Measurements from ENCODE around the gene RC3H1. TPM values are rescaled to one million over a fixed set of nuclear protein-coding genes. Genes with fewer than 3 reads are reported as not detected.

Gene RC3H1
- total RNA-seq, 4 donors from 2014 or later, result 35.7 to 43.8 (median 39.3) TPM

DNA sequence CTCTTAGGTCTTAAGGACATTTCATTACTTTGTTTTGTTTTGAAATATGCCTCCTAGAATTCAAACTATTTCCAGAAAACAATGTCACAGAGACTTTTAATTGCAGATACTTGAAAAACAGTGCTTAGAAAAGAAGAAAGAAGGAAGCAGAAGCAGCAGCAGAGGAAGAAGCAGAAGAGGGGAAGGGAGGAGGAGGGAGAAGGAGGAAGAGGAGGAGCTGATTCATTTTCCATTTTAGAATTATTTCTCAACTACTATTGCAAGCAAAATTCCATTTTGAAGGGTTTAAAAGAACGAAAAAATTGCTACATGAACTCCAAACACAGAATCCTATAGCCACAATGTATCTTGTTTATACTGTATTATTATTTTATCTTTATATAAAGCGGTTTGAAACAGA is 13.9 kb downstream of the RC3H1 start:
- intact Hi-C loops (cut with DNase I), result no loop called here

DNA sequence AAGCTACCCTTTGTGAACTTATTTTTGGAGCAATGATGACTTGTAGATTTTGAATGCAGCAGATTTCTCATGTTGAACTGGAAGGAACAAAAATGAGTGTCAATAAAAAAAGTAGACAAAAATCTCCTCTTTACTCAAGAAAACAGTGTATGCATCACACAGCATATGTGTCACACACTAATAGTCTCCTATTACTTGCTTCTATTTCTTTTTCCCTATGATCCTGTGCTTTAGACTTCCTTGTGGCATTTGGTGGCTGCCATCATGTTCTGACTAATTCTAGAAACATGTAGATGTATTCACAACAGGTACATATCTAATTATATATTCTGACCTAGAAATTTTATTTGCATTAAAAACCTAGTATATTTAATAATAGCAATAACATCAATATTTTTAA is 14.3 kb downstream of the RC3H1 start:
- intact Hi-C loops (cut with DNase I), result no loop called here
- Histone ChIP-seq H3K36me3 (no peaks in the 10 kb centered on the region), H3K27me3 (no peaks in the 10 kb centered on the region), H3K27ac (replicated peaks in 1 of 4) (no peak overlapping the region), H3K9me3 (no peaks in the 10 kb centered on the region), H3K4me1 (peaks cover 45 to 82% (median 63%) of the 10 kb centered on the region in 4 donors), H3K4me3 (no peak overlapping the region)
- TF ChIP-seq POLR2AphosphoS5 (IDR thresholded peaks at IDR 0.05) (no peak), CTCF (IDR thresholded peaks at IDR 0.05) (no peak), EP300 (IDR thresholded peaks at IDR 0.05) (no peak), POLR2A (IDR thresholded peaks at IDR 0.05; ENCODE audit: low read depth) (no peak)
- no peak for DNase-seq (ENCODE audit: extremely low spot score)

More for the DNA sequence above, 13.9 kb downstream of the RC3H1 start:
- peaks cover 45 to 78% (median 58%) of the 10 kb centered on the region in 4 donors for H3K4me1 ChIP-seq
- no peak overlapping the region for H3K4me3 ChIP-seq
- H3K27me3 ChIP-seq, result no peaks in the 10 kb centered on the region
- H3K9me3 ChIP-seq, result no peaks in the 10 kb centered on the region
- no peak for DNase-seq (ENCODE audit: extremely low spot score)
- TF ChIP-seq POLR2AphosphoS5 (IDR thresholded peaks at IDR 0.05) (no peak), EP300 (IDR thresholded peaks at IDR 0.05) (no peak), CTCF (IDR thresholded peaks at IDR 0.05) (no peak), POLR2A (IDR thresholded peaks at IDR 0.05; ENCODE audit: low read depth) (no peak)
- 84% methylated on average over 2 of the region's 2 CpGs for WGBS
- H3K36me3 ChIP-seq, result no peaks in the 10 kb centered on the region
- H3K27ac ChIP-seq (replicated peaks in 1 of 4), result no peak overlapping the region

DNA sequence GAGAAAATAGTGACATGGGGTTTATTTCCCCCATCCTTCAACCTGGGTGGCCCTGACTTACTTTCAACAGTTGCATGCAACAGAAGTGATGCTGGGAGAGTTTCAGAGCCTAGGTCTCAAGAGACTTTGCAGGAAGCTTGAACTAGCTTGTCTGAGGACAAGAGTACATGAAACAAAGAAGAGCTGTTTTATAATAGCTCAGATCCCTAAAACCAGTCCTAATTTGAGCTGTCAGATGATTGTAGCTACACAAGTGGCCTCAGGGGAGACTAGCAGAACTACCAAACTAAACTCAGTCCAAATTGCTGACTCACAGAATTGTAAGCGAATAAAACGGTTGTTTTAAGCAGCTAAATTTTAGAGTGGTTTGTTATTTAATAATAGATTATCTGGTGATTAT is 17.1 kb downstream of the RC3H1 start:
- 2% methylated on average over 2 of the region's 2 CpGs for WGBS
- H3K27me3 ChIP-seq, result no peaks in the 10 kb centered on the region
- no peak overlapping the region for H3K4me3 ChIP-seq
- no peaks in the 10 kb centered on the region for H3K9me3 ChIP-seq
- intact Hi-C loops (cut with DNase I), result no loop called here
- DNase-seq (ENCODE audit: extremely low spot score), result no peak
- H3K4me1 ChIP-seq, result peaks cover 60 to 94% (median 85%) of the 10 kb centered on the region in 4 donors
- H3K27ac ChIP-seq (replicated peaks in 1 of 4), result peak overlapping the region in 1 of 4 donors; percentile 16
- TF ChIP-seq POLR2A (IDR thresholded peaks at IDR 0.05; ENCODE audit: low read depth), result no peak
- TF ChIP-seq POLR2AphosphoS5 (IDR thresholded peaks at IDR 0.05), result no peak
- no peaks in the 10 kb centered on the region for H3K36me3 ChIP-seq

DNA sequence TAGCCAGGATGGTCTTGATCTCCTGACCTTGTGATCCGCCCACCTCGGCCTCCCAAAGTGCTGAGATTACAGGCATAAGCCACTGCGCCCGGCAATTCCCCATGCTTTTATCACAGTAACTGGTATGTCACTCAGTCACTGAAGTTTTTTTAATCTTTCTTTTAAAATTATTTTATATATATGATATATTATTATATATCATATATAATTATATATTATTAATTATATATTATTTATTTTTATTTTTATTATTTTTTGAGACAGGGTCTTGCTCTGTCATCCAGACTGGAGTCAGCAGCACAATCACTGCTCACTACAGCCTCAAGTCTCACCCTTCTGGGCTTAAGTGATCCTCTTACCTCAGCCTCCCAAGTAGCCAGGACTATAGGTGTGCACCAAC is 18.3 kb downstream of the RC3H1 start:
- H3K9me3 ChIP-seq, result no peaks in the 10 kb centered on the region
- no peak for DNase-seq (ENCODE audit: extremely low spot score)
- peaks cover 51 to 96% (median 87%) of the 10 kb centered on the region in 4 donors for H3K4me1 ChIP-seq
- no peak overlapping the region for H3K27ac ChIP-seq (replicated peaks in 1 of 4)
- no peak overlapping the region for H3K4me3 ChIP-seq
- H3K36me3 ChIP-seq, result no peaks in the 10 kb centered on the region
- WGBS, result 100% methylated on average over 4 of the region's 4 CpGs
- intact Hi-C loops (cut with DNase I), result no loop called here
- TF ChIP-seq POLR2A (IDR thresholded peaks at IDR 0.05; ENCODE audit: low read depth), result no peak
- no peak for TF ChIP-seq POLR2AphosphoS5 (IDR thresholded peaks at IDR 0.05)
- TF ChIP-seq CTCF (IDR thresholded peaks at IDR 0.05), result no peak
- TF ChIP-seq EP300 (IDR thresholded peaks at IDR 0.05), result no peak
- no peaks in the 10 kb centered on the region for H3K27me3 ChIP-seq

DNA sequence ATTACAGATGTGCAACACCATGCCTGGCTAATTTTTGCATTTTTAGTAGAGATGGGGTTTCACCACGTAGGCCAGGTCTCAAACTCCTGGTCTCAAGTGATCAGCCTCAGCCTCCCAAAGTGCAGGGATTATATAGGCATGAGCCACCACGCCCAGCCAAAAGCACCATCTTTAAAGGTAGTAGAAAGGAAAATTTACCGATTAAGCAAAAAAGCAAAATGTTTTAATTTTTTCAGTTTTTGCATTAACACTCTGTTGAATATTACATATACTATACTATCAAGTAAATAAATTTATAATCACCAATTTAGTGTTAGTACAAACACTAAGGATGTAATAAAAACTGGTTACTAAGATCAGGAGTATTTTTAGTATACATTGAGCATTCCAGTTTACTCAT is 20.6 kb downstream of the RC3H1 start:
- H3K27me3 ChIP-seq, result no peaks in the 10 kb centered on the region
- no peak for DNase-seq (ENCODE audit: extremely low spot score)
- peak overlapping the region in 3 of 4 donors; percentile 7 to 34 (median 13) for H3K27ac ChIP-seq (replicated peaks in 1 of 4)
- no peaks in the 10 kb centered on the region for H3K9me3 ChIP-seq
- TF ChIP-seq EP300 (IDR thresholded peaks at IDR 0.05), result no peak
- TF ChIP-seq CTCF (IDR thresholded peaks at IDR 0.05), result no peak
- no peak for TF ChIP-seq POLR2AphosphoS5 (IDR thresholded peaks at IDR 0.05)
- TF ChIP-seq POLR2A (IDR thresholded peaks at IDR 0.05; ENCODE audit: low read depth), result no peak
- intact Hi-C loops (cut with DNase I), result no loop called here
- 81% methylated on average over 3 of the region's 3 CpGs for WGBS
- H3K4me1 ChIP-seq, result peaks cover 51 to 97% (median 94%) of the 10 kb centered on the region in 4 donors
- no peaks in the 10 kb centered on the region for H3K36me3 ChIP-seq
- H3K4me3 ChIP-seq, result no peak overlapping the region

Measured in esophagus muscularis mucosa (tissue), 4 donors.